ENCODE data around the gene ST8SIA1.

ST8SIA1 gene

DNA sequence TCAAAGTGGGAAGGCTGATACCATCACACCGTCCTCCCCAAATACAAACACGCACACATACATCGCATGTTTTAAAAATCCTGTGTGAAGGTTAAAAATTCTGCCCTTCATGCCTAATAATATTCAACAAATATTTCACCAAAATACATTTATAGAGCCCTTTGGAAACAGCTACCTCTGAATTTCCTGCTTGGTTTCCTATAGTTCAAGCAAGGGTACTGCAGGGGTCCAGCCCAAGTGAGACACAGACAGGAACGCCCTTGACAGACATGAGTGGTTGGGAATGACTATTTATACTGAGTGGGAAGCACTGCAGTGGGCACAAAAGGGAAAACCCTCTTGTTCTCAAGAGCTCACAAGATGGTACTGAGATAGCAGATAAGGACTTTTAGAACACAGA, 51.0 kb downstream of the ST8SIA1 start:
- CTCF ChIA-PET = no interaction called here
- POLR2A ChIA-PET = no interaction called here

DNA sequence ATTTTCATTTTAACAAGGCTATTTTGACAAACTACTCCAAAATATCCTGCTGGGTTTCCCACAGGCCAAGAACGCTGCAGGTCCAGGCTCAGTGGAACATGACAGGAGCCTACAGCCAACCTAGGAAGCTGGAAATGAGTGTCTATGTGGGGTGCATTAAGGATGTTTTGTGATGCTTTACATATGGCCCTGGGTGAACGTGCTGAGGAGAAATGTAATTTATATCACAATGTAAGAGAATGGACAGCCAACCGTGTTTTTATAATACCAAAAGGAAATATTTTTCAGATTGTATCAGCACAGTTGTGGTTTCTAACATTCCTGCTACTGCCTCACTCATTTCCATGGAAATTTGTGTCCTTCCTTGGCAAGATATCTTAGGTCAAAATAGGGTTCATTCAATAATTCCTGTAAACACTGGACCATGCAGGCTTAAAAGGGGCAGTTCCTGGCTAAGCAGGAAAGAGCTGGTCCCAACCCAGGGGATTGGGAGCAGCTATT, 51.5 kb downstream of the ST8SIA1 start:
- no peak overlapping the region for H3K4me3 ChIP-seq (ENCODE audit: low read depth, low read length)
- TF ChIP-seq, protein P1, sequence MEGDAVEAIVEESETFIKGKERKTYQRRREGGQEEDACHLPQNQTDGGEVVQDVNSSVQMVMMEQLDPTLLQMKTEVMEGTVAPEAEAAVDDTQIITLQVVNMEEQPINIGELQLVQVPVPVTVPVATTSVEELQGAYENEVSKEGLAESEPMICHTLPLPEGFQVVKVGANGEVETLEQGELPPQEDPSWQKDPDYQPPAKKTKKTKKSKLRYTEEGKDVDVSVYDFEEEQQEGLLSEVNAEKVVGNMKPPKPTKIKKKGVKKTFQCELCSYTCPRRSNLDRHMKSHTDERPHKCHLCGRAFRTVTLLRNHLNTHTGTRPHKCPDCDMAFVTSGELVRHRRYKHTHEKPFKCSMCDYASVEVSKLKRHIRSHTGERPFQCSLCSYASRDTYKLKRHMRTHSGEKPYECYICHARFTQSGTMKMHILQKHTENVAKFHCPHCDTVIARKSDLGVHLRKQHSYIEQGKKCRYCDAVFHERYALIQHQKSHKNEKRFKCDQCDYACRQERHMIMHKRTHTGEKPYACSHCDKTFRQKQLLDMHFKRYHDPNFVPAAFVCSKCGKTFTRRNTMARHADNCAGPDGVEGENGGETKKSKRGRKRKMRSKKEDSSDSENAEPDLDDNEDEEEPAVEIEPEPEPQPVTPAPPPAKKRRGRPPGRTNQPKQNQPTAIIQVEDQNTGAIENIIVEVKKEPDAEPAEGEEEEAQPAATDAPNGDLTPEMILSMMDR (IDR thresholded peaks at IDR 0.05; ENCODE audit: insufficient read depth, low read length, missing control alignments) = no peak
- ChIA-PET POLR2A (no interaction called here), CTCF (no interaction called here)
- peak; percentile 65 for DNase-seq (ENCODE audit: low read depth, low spot score)

More for the DNA sequence above, 51.0 kb downstream of the ST8SIA1 start:
- DNase-seq (ENCODE audit: low read depth, low spot score) = no peak
- TF ChIP-seq, protein P1 (IDR thresholded peaks at IDR 0.05; ENCODE audit: insufficient read depth, low read length, missing control alignments) = no peak
- H3K4me3 ChIP-seq (ENCODE audit: low read depth, low read length) = no peak overlapping the region

DNA sequence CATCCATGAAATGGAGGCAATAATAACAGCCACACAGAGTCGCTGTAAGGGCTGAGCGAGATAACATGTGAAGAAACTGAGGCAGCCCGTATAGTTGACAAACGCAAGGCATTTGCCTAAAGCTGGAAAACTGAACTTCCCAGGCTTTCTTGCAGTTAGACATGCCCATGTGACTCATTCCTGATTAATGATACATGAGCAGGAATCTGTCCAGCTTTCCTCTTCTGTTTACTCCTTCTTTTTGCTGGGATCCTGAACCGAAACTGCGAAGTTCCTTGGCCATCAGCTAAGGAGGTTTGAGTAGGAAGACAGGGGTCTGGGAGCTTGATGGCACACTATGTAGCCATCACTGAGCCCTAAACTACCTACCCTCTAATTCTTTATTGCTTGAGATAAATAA, 52.2 kb downstream of the ST8SIA1 start:
- ChIA-PET CTCF (no interaction called here), POLR2A (no interaction called here)
- no peak overlapping the region for H3K4me3 ChIP-seq (ENCODE audit: low read depth, low read length)
- TF ChIP-seq, protein P1 (IDR thresholded peaks at IDR 0.05; ENCODE audit: insufficient read depth, low read length, missing control alignments) = no peak
- DNase-seq (ENCODE audit: low read depth, low spot score) = no peak

DNA sequence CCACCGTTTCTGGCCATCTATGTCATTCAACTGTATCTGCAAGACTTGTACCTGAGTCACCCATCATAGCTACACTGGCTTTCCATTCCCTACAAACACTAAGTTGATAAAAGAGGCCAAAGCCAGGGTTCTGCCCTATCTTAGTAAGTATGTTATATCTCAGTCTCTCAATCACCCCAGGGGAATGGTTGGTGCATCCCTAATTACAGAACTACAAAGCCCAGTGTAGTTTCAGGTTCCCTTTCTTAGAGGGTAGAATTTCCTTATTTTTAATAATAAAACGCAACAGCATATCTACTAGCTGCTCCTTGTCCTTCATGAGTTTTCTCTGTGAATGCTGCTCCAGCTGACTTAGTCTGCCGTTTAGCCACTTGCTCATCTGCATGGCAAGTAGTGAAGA, 57.6 kb downstream of the ST8SIA1 start:
- DNase-seq (ENCODE audit: low read depth, low spot score) = no peak
- POLR2A ChIA-PET = interaction anchor here (1.8 kb wide), 1 partner anchor 9 kb away, joined by 8 read pairs; no protein-coding TSS in a partner anchor
- no peak overlapping the region for H3K4me3 ChIP-seq (ENCODE audit: low read depth, low read length)
- TF ChIP-seq, protein P1 (IDR thresholded peaks at IDR 0.05; ENCODE audit: insufficient read depth, low read length, missing control alignments) = no peak
- CTCF ChIA-PET = no interaction called here

DNA sequence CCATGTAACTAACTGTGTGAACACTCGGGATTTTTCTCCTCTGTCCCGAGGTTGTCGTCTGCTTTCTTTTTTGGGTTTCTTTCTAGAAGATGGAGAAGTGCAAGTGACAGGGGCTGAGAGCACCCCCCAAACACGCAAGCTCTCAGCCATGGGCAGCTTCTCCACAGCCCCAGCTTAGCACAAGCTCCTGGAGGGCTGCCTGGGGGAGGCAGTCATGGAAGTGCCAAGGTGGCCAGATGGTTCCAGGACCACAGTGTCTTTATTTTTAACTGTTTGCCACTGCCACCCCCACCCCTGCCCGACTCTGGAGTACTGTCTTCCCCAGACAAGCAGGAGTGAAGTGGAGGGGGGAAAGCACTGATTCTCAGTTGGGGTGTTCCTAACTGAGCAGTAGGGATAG, 58.2 kb downstream of the ST8SIA1 start:
- CTCF ChIA-PET = no interaction called here
- TF ChIP-seq, protein P1 (IDR thresholded peaks at IDR 0.05; ENCODE audit: insufficient read depth, low read length, missing control alignments) = no peak
- POLR2A ChIA-PET = interaction anchor here (0.8 to 1.8 kb wide), 2 partner anchors 10 to 12 kb away, joined by 3 to 8 read pairs; no protein-coding TSS in a partner anchor
- no peak overlapping the region for H3K4me3 ChIP-seq (ENCODE audit: low read depth, low read length)
- DNase-seq (ENCODE audit: low read depth, low spot score) = no peak

DNA sequence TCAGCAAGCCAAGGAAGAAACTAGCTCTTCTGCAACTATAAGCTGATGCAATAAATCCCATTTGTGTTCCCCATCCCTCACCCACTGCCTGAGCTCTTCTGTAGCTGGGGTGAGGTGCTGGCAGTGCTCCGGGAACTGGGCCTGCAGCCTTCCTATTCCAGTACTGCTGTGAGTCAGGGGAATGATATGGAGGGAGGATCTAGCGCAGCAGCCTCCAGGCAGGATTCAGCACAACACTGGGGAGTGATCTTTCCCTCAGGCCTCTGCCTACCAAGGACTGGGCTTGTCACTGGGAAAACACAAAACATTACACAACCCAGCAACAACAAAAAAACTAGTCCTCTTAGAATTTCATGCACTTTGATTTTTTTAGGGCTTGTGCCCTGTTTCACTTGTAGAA, 58.7 kb downstream of the ST8SIA1 start:
- TF ChIP-seq, protein P1 (IDR thresholded peaks at IDR 0.05; ENCODE audit: insufficient read depth, low read length, missing control alignments) = no peak
- DNase-seq (ENCODE audit: low read depth, low spot score) = peak; percentile 98
- POLR2A ChIA-PET = interaction anchor here (0.8 to 1.8 kb wide), 2 partner anchors 10 to 12 kb away, joined by 3 to 8 read pairs; no protein-coding TSS in a partner anchor
- CTCF ChIA-PET = no interaction called here
- H3K4me3 ChIP-seq (ENCODE audit: low read depth, low read length) = no peak overlapping the region
